Right atrium auricular region (tissue), 2 donors: ENCODE measurements around the gene FETUB. TPM values are rescaled to one million over a fixed set of nuclear protein-coding genes. Genes with fewer than 3 reads are reported as not detected.

Source experiments
- DNase-seq: peaks from one replicate; pipeline ENCODE4 v3.0.0-alpha.2; 2019; ENCODE audit warnings: low spot score
- H3K27ac ChIP-seq, 2 donors: fragments of 200-600 bp; sonication (generic); 1 replicate in 1 of 2; 2 replicates in 1 of 2; pipeline ENCODE4 v1.5.1; 2016 to 2019
- H3K27me3 ChIP-seq, 2 donors: fragments of 200-600 bp; sonication (generic); one replicate each; pipeline versions ENCODE4 v1.5.1 to v1.6.0; 2017 to 2019
- H3K36me3 ChIP-seq: fragments of 200-600 bp; sonication (generic); one replicate; pipeline ENCODE4 v1.5.1; 2016
- H3K4me1 ChIP-seq, 2 donors: fragments of 200-600 bp; sonication (generic); one replicate each; pipeline versions ENCODE4 v1.5.1 to v1.6.0; 2017 to 2019
- H3K4me3 ChIP-seq, 2 donors: fragments of 200-600 bp; sonication (generic); 1 replicate in 1 of 2; 2 replicates in 1 of 2; pipeline ENCODE4 v1.5.1; 2017 to 2019; ENCODE audit warnings: mild to moderate bottlenecking in 1 of 2, moderate library complexity in 1 of 2
- H3K9me3 ChIP-seq, 2 donors: fragments of 200-600 bp; sonication (generic); one replicate each; pipeline ENCODE4 v1.5.1; 2019
- CTCF ChIP-seq, 2 donors: fragments of 200-600 bp; sonication (generic); IDR thresholded peaks; one replicate each; pipeline ENCODE4 v1.5.1; 2019; ENCODE audit warnings: antibody characterized with exemption in 2 of 2
- total RNA-seq, 2 donors: library from RNA; depleted of rRNA; stranded (reverse); fragments of >200 nt; gene quantifications; one replicate each; pipeline ENCODE4 v1.1.0, GENCODE V29; 2016

Gene FETUB
- total RNA-seq, 2 donors from 2014 or later, result not detected

DNA sequence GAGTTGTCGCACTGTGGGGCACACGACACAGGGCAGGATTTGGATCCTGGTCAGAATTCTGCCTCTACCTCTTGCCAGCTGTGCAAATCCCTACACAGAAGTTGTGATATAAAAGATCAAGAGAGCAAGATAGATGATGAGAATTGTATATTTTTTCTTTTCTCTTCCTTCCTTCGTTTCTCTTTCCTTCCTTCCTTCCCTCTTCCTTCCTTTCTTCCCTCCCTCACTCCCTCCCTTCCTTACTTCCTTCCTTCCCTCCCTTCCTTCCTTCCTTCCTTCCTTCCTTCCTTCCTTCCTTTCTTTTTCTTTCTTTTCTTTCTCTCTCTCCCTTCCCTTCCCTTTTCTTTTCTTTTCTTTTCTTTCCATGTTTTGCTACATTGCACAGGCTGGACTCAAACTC lies 39.3 kb upstream of the FETUB start:
- Histone ChIP-seq H3K36me3 (no peaks in the 10 kb centered on the region), H3K4me1 (peaks cover 0 to 4% of the 10 kb centered on the region in 2 donors), H3K27me3 (no peaks in the 10 kb centered on the region), H3K4me3 (no peak overlapping the region), H3K9me3 (no peaks in the 10 kb centered on the region), H3K27ac (no peak overlapping the region)
- DNase-seq, result no peak
- TF ChIP-seq CTCF (IDR thresholded peaks at IDR 0.05), result no peak

DNA sequence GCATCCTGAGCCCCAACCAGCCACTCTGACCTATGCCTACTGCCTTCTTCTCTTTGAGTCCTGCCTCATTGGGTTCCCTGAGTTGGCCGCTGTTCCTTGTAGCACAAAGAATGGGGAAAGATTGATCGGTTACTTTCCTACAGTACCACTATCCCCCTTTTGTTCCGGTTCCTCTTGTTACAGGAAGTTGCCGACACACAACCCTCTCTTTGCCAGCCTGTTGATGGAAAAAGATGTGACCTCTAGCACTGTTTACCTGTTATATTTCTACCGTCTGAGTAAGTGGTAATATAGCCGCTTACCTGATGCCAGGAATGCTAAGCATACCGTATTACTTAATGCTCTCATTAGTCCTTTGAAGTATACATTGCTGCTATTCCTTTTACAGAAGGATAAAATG lies 37.0 kb upstream of the FETUB start:
- TF ChIP-seq CTCF (IDR thresholded peaks at IDR 0.05), result no peak
- no peaks in the 10 kb centered on the region for H3K36me3 ChIP-seq
- H3K27ac ChIP-seq, result no peak overlapping the region
- H3K4me3 ChIP-seq, result no peak overlapping the region
- no peak for DNase-seq
- H3K27me3 ChIP-seq, result no peaks in the 10 kb centered on the region
- H3K9me3 ChIP-seq, result no peaks in the 10 kb centered on the region
- peaks cover 0 to 4% of the 10 kb centered on the region in 2 donors for H3K4me1 ChIP-seq

- Histone ChIP-seq H3K27ac (no peak overlapping the region), H3K36me3 (no peaks in the 10 kb centered on the region), H3K4me3 (no peak overlapping the region), H3K9me3 (no peaks in the 10 kb centered on the region), H3K4me1 (no peaks in the 10 kb centered on the region), H3K27me3 (no peaks in the 10 kb centered on the region)
- no peak for TF ChIP-seq CTCF (IDR thresholded peaks at IDR 0.05)
- no peak for DNase-seq
These were observed 35.1 kb upstream of the FETUB start for GRCh38 chr3:186605078-186605477.

- Histone ChIP-seq H3K4me1 (no peaks in the 10 kb centered on the region), H3K27me3 (no peaks in the 10 kb centered on the region), H3K27ac (no peak overlapping the region), H3K36me3 (no peaks in the 10 kb centered on the region), H3K9me3 (no peaks in the 10 kb centered on the region), H3K4me3 (no peak overlapping the region)
- TF ChIP-seq CTCF (IDR thresholded peaks at IDR 0.05), result no peak
- no peak for DNase-seq
These were observed 34.3 kb upstream of the FETUB start for GRCh38 chr3:186605561-186606545.

DNA sequence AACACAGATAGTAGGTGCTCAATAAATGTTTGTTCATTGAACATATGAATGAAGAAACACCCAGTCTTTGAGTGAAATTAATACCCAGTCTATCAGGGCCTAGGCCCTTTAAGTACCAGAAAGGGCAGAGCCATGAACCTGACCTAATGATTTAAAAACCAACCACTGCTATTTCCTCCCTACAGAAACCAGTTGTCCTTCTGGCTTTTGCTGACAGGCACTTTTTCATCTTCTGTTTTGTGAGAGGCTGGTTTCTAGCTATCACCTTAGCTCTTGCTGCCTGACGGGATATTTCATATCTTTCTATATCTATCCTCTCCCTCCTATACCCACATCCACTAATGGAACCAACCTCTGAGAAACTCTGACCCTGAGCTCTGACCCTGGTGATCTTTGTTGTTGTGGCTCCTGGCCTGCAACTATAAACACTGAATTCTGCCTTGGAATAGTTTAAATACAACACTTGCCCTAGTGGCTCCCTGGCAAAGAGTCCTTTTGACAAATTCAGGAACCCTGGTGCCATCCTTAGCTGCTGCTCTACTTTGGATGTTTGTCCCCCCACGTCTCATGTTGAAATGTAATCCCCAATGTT lies 31.5 kb upstream of the FETUB start:
- H3K27ac ChIP-seq, result no peak overlapping the region
- H3K27me3 ChIP-seq, result no peaks in the 10 kb centered on the region
- no peak for DNase-seq
- no peaks in the 10 kb centered on the region for H3K36me3 ChIP-seq
- no peak for TF ChIP-seq CTCF (IDR thresholded peaks at IDR 0.05)
- H3K4me3 ChIP-seq, result no peak overlapping the region
- no peaks in the 10 kb centered on the region for H3K9me3 ChIP-seq
- H3K4me1 ChIP-seq, result no peaks in the 10 kb centered on the region
